GM19468 (cell line): ENCODE data around the gene RPS6KA4.

ENCODE experiments used
- ATAC-seq: cut with Tn5 transposase; IDR thresholded peaks from one replicate; pipeline ENCODE4 v1.9.1; 2021; ENCODE audit warnings: mild to moderate bottlenecking, moderate library complexity, moderate number of reproducible peaks; ENCODE audit not compliant: unreplicated experiment; ENCODE audit errors: extremely low read depth

Gene RPS6KA4

GRCh38 chr11:64361659-64362058, 2.7 kb downstream of the RPS6KA4 start:
- no peak for ATAC-seq

GRCh38 chr11:64362339-64362738, 3.4 kb downstream of the RPS6KA4 start:
- ATAC-seq, result no peak

- ATAC-seq, result no peak
These were observed 5.5 kb downstream of the RPS6KA4 start for GRCh38 chr11:64364435-64364834.

- no peak for ATAC-seq
These were observed 5.9 kb downstream of the RPS6KA4 start for GRCh38 chr11:64364911-64365310.

DNA sequence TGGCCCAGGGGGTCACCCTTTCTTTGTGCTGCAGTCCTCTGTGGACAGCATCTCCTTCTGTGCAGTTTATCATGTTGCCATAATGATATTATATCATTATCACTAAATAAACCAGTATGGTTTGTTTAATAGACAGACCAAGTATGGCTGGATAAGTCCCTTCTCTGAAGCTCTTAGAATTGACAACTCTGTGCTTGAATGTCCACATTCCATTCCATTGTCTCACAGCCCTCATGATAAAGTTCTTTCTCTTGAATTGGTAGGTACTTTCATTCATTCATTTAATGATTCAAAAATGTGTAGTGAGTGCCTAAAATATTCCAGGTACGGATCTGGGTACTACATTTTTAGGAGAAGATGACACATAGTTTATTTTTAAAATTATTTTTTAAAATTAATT, 7.8 kb downstream of the RPS6KA4 start:
- ATAC-seq, result no peak

GRCh38 chr11:64367931-64368672, 9.1 kb downstream of the RPS6KA4 start:
- no peak for ATAC-seq

- ATAC-seq, result no peak
These were observed 9.7 kb downstream of the RPS6KA4 start for GRCh38 chr11:64368673-64369074.

GRCh38 chr11:64369440-64370421, 10.8 kb downstream of the RPS6KA4 start:
- no peak for ATAC-seq

GRCh38 chr11:64371201-64371600, 12.2 kb downstream of the RPS6KA4 start:
- no peak for ATAC-seq

- ATAC-seq, result no peak
These were observed 13.1 kb downstream of the RPS6KA4 start for GRCh38 chr11:64372021-64372420.

- no peak for ATAC-seq
These were observed 14.0 kb downstream of the RPS6KA4 start for GRCh38 chr11:64372802-64373597.

DNA sequence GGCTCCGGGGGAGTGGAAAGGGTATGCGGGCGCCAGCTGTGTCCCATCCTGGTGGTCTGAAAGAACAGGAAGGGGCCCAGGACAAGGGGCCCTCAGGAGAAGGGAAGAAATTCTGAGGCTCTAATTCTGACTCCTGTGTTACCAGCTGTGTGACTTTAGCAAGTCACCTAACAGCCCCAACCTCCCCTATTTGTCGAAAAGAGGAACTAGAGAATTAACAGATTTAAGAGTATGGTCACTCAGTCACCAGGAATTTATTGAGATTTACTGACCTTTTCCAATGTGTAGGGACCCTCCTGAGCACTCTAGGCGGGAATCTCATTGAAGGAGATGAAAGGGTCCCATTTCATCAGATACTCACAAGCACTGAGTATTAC, 14.6 kb downstream of the RPS6KA4 start:
- ATAC-seq, result no peak

DNA sequence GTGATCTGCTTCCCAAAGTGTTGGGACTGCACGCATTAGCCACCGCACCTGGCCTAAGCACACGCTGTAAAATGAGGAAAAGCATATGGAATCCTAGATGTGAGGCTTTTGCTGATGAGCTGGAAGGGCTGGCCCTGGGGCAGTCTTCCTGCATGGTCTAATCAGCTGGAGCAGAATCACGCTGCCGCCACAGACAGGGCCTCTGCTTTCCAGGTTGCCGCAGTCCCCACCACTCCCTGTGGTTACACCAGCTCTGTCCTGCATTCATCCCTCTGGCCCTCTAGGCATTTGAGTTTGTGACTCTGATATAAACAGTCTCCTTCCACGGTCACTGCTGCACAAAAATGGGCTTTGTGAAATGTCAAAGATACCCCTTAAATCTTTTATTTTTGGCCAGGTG, 17.1 kb downstream of the RPS6KA4 start:
- no peak for ATAC-seq

DNA sequence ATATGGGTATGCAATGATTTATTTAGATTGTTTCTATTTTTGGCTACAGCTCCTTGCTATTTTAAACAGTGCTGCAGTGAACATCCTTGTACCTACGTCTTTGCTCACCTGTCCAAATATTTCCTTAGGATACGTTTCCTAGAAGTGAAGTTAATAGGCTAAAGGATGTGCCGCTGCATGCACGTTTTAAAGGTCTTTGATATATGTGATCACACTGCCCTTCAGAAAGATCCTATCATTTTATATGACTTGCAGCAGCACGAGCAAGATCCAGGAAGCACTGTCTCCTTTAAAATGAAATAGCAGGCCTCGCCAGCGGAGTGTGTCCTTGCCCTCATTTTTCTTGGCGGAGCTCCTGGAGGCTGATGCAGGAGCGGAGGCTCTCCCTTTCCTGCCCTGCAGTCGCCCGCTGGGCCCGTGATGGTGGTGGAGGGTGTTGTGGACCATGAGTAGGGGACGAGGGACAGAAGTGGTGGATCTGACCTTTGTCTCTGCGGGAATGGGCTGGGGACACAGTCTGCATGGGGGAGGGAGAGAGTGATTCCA, 19.4 kb downstream of the RPS6KA4 start:
- no peak for ATAC-seq

- ATAC-seq, result no peak
These were observed 20.2 kb downstream of the RPS6KA4 start for GRCh38 chr11:64379160-64379559.

GRCh38 chr11:64379817-64380709, 21.1 kb downstream of the RPS6KA4 start:
- ATAC-seq, result no peak

DNA sequence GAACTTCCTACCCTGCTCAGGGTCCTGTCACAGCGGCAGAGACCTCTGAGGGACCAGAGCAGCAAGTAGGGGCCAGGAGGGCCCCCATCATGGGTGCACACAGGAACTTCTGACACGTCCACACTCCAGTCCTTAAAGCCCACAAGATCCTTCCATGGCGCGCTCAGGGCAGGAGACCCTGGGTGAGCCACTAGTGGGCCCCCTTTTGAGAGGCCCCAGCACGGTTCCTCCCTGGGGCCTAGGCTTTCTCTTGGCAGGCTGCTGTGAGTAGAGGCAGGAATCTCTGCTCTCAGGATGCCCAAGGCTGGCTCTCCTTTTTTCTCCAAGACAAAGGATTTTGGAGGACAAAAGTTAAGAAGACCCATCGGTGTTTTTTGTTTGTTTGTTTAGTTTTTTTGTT, 22.4 kb downstream of the RPS6KA4 start:
- ATAC-seq, result no peak

DNA sequence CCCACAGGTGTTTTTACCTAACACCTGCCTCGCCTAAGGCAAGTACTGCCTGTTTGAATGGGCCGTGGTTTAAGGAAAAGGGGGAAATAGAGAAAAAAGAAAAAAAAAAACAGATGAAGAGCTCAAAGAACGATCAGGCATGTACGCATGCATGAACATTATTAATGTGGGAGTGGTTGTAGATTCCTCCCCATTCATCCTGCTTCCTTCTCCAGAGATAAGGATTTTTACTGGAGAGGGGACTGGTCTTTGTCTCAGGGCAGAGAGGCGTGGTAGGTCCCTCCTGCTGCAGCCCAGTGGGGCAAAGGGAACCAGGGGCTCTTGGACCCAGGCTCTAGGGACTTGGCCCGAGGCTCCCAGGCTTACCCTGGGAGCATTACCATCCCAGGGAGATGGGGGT, 23.1 kb downstream of the RPS6KA4 start:
- ATAC-seq, result no peak

- no peak for ATAC-seq
These were observed 23.6 kb downstream of the RPS6KA4 start for GRCh38 chr11:64382586-64382985.
